Peyer's patch (tissue), 4 donors: Measurements from ENCODE around the gene FOXC1. TPM values are rescaled to one million over a fixed set of nuclear protein-coding genes. Genes with fewer than 3 reads are reported as not detected.

Experiments used
- DNase-seq, 3 donors: peaks; one replicate each; pipeline ENCODE4 v3.0.0-alpha.2; 2017 to 2019
- H3K27ac ChIP-seq, 4 donors: fragments of 200-600 bp; sonication (generic); one replicate each; pipeline ENCODE4 v1.5.1; 2016 to 2019
- H3K27me3 ChIP-seq, 2 donors: fragments of 200-600 bp; sonication (generic); one replicate each; pipeline ENCODE4 v1.5.1; 2019
- H3K36me3 ChIP-seq, 3 donors: fragments of 200-600 bp; sonication (generic); one replicate each; pipeline ENCODE4 v1.5.1; 2016 to 2019
- H3K4me1 ChIP-seq, 4 donors: fragments of 200-600 bp; sonication (generic); one replicate each; pipeline ENCODE4 v1.5.1; 2016 to 2019
- H3K4me3 ChIP-seq, 4 donors: fragments of 200-600 bp; sonication (generic); 1 replicate in 3 of 4; 2 replicates in 1 of 4; pipeline ENCODE4 v1.5.1; 2016 to 2019; ENCODE audit warnings: mild to moderate bottlenecking in 1 of 4
- H3K9me3 ChIP-seq, 4 donors: fragments of 200-600 bp; sonication (generic); one replicate each; pipeline ENCODE4 v1.5.1; 2016 to 2019; ENCODE audit warnings: mild to moderate bottlenecking in 1 of 4
- CTCF ChIP-seq, 6 experiments: fragments of 450-650 bp in 4 of 6; fragments of 200-600 bp in 2 of 6; sonication (generic) in 1 of 6; IDR thresholded peaks; one replicate each; pipeline ENCODE4 v1.5.1; 2017 to 2019; ENCODE audit warnings: antibody characterized with exemption in 6 of 6, mild to moderate bottlenecking in 3 of 6, moderate library complexity in 1 of 6
- POLR2A ChIP-seq, 2 donors: fragments of 450-650 bp; IDR thresholded peaks; one replicate each; pipeline ENCODE4 v1.5.1; 2017; ENCODE audit warnings: antibody characterized with exemption in 2 of 2, mild to moderate bottlenecking in 2 of 2, moderate library complexity in 2 of 2
- total RNA-seq, 4 donors: library from RNA; depleted of rRNA; stranded (reverse); fragments of >200 nt; gene quantifications; one replicate each; pipeline ENCODE4 v1.1.0, GENCODE V29; 2016

FOXC1 gene
- total RNA-seq, 4 donors from 2014 or later = 1.6 to 3.3 (median 2.7) TPM; not detected in 1

DNA sequence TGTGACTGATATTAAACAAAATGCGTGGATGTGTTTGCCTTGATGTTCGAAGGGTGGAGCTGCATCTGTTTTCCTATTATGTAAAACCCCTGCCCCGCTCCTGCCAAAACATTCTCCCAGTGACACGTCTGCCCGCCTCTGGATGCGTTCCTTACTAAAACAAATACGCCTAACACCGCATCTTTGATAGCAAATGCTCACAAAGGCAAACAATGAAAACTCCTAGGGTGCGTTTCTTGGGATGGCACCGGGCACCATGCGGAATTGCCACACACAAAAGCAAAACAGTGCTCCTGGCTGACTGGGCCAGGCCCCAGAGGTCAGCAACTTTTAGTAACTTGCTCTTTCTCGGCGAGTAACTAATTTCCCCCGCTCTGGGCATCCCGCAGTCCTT is 9.0 kb upstream of the FOXC1 start:
- Histone ChIP-seq H3K27ac (no peak overlapping the region), H3K27me3 (peaks cover 3 to 19% of the 10 kb centered on the region in 2 donors), H3K9me3 (no peaks in the 10 kb centered on the region), H3K4me1 (peaks cover 7 to 31% (median 14%) of the 10 kb centered on the region in 4 donors), H3K4me3 (no peak overlapping the region), H3K36me3 (no peaks in the 10 kb centered on the region)
- DNase-seq = no peak
- TF ChIP-seq CTCF (IDR thresholded peaks at IDR 0.05) = no peak
- no peak for TF ChIP-seq POLR2A (IDR thresholded peaks at IDR 0.05)

GRCh38 chr6:1601158-1602048 is 8.3 kb upstream of the FOXC1 start:
- no peak overlapping the region for H3K27ac ChIP-seq
- H3K27me3 ChIP-seq = peaks cover 3 to 26% of the 10 kb centered on the region in 2 donors
- DNase-seq = peak in 1 of 3 donors; percentile 63
- H3K4me1 ChIP-seq = peaks cover 7 to 27% (median 14%) of the 10 kb centered on the region in 4 donors
- no peaks in the 10 kb centered on the region for H3K9me3 ChIP-seq
- H3K4me3 ChIP-seq = peak overlapping the region in 2 of 4 donors; percentile 18 to 20
- TF ChIP-seq CTCF (IDR thresholded peaks at IDR 0.05) = no peak
- no peak for TF ChIP-seq POLR2A (IDR thresholded peaks at IDR 0.05)
- H3K36me3 ChIP-seq = no peaks in the 10 kb centered on the region

DNA sequence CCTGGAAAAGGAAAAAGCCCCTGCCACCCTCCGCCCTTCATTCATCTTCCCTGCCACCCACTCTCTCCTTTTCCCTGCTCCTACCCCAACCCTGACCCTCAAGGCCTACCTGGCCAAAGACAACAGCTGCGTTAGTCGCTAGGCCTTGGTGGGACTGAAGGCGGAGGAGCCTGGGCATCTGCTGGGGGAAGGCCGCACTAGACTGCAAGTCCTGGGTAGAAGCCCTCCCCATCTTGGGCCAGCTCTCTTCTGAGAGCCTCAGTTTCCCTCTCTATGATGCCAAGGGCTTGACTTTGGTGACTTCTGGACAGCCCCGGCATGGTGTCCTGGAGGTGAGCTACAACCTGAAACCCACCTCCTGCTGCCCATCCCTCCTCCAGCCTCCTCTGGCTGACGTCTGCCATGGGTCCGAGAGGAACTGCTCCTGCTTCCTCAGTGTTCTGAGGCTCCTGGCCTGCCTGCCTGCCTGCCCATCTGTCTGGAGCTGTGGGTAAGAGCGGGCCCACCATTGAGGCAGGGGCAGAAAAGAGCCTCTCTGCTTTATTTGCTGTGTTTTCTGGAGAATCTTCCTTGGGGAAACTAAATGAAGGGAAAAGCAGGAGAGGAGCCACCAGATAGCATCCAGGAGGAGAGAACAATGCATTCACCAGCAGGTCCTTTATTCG is 7.5 kb upstream of the FOXC1 start:
- Histone ChIP-seq H3K27me3 (peaks cover 3 to 33% of the 10 kb centered on the region in 2 donors), H3K9me3 (no peaks in the 10 kb centered on the region), H3K27ac (no peak overlapping the region), H3K36me3 (no peaks in the 10 kb centered on the region), H3K4me3 (no peak overlapping the region), H3K4me1 (peaks cover 7 to 32% (median 15%) of the 10 kb centered on the region in 4 donors)
- no peak for DNase-seq
- TF ChIP-seq POLR2A (IDR thresholded peaks at IDR 0.05) = no peak
- TF ChIP-seq CTCF (IDR thresholded peaks at IDR 0.05) = no peak

- H3K27me3 ChIP-seq = peaks cover 3 to 49% of the 10 kb centered on the region in 2 donors
- H3K4me1 ChIP-seq = peaks cover 7 to 39% (median 20%) of the 10 kb centered on the region in 4 donors
- no peaks in the 10 kb centered on the region for H3K9me3 ChIP-seq
- no peak overlapping the region for H3K4me3 ChIP-seq
- DNase-seq = peak in 1 of 3 donors; percentile 41
- no peak for TF ChIP-seq POLR2A (IDR thresholded peaks at IDR 0.05)
- no peak for TF ChIP-seq CTCF (IDR thresholded peaks at IDR 0.05)
- no peaks in the 10 kb centered on the region for H3K36me3 ChIP-seq
- no peak overlapping the region for H3K27ac ChIP-seq
Measured at GRCh38 chr6:1603708-1604107, 6.0 kb upstream of the FOXC1 start.

DNA sequence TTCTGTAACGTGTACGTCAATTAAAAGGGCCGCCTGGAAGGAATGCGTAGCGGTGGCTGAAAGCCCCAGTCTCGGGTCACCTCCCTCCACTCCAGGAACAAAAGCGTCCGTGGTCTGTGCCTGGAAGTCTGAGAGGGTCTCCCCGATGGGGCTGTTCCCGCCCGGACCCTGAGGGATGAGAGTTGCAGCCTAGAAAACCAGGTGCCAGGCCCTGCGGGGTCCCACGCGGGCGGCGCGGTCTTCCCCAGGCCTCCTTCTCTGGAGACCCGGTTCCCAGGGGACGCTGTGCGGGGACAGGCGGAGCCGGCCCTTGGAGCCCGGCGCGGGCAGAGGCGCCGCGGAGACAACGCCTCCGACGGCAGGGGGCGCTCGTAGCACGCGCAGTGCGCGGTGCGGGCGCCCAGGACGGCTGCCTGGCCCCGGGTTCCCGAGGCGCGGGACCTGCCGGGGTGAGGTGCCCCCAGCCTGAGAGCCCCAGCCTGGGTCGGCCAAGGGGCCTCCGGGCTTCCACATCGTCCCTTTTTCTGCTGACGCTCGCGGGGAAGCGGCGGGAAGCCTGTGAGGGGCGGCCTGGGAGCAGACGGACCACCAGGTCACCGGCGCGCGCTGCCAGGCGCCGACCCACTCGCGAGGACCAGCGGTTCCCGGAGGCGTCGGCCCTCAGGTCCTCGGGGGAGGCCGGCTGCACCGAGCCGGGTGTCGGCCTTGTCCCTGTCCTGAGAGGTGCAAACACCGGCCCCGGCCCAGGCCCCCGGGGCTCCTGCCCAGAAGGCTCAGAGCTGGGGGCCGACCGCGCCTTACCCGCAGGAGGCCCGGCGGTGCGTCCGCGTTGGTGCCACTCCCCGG is 5.3 kb upstream of the FOXC1 start:
- Histone ChIP-seq H3K27ac (no peak overlapping the region), H3K36me3 (no peaks in the 10 kb centered on the region), H3K27me3 (peaks cover 3 to 55% of the 10 kb centered on the region in 2 donors), H3K4me1 (peaks cover 7 to 46% (median 23%) of the 10 kb centered on the region in 4 donors), H3K9me3 (no peaks in the 10 kb centered on the region), H3K4me3 (peak overlapping the region; percentile 16 to 63 (median 50))
- TF ChIP-seq CTCF (IDR thresholded peaks at IDR 0.05) (peak; percentile 75 to 97 (median 92)), POLR2A (IDR thresholded peaks at IDR 0.05) (no peak)
- DNase-seq = peak; percentile 26 to 82 (median 67)
